ENCODE data around the gene TMC1. TPM values are rescaled to one million over a fixed set of nuclear protein-coding genes. Genes with fewer than 3 reads are reported as not detected.
A peak's percentile ranks its signal among the peaks of the same experiment; 100 is the strongest.

Gene TMC1
- total and polyA plus RNA-seq, 11 donors = 0.07 to 0.75 (median 0.33) TPM; not detected in 5

DNA sequence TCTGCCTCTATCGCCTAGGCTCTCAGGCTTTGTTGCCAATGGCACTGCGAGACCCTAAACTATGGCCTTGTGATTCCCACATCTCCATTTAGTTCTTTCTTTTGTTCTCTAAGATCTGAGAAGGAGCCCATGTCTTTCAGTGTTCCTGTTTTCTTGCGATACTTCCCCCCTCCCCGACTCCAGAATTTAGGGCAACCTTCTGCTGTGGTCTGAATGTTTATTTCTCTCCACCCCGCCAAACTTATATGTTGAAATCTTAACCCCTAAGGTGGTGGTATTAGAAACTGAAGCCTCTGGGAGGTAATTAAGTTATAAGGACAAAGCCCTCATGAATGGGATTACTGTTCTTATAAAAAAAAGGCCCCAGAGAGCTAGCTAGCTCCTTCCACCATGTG, 6.4 kb downstream of the TMC1 start:
- Histone ChIP-seq H3K9me3 (peaks cover 0 to 12% (median 0%) of the 10 kb centered on the region in 12 donors), H3K4me1 (peaks cover 0 to 27% (median 15%) of the 10 kb centered on the region in 12 donors), H3K4me3 (peak overlapping the region in 9 of 12 donors; percentile 4 to 44 (median 38)), H3K27ac (peak overlapping the region in 6 of 12 donors; percentile 1 to 66 (median 52)), H3K36me3 (no peaks in the 10 kb centered on the region), H3K27me3 (no peaks in the 10 kb centered on the region)
- DNase-seq (no peak), ATAC-seq (no peak)
- intact Hi-C loops (cut with DNase I) = loop anchor here in 4 of 10 donors (1.0 to 10.0 kb wide), 4 partner anchors 50 to 162 kb away; partner anchors contain the start of gene ZFAND5 (in 1 of the 4)
- WGBS, 4 donors = 40 to 58% (median 50%) methylated on average over 5 of the region's 5 CpGs
- TF ChIP-seq, protein P1, sequence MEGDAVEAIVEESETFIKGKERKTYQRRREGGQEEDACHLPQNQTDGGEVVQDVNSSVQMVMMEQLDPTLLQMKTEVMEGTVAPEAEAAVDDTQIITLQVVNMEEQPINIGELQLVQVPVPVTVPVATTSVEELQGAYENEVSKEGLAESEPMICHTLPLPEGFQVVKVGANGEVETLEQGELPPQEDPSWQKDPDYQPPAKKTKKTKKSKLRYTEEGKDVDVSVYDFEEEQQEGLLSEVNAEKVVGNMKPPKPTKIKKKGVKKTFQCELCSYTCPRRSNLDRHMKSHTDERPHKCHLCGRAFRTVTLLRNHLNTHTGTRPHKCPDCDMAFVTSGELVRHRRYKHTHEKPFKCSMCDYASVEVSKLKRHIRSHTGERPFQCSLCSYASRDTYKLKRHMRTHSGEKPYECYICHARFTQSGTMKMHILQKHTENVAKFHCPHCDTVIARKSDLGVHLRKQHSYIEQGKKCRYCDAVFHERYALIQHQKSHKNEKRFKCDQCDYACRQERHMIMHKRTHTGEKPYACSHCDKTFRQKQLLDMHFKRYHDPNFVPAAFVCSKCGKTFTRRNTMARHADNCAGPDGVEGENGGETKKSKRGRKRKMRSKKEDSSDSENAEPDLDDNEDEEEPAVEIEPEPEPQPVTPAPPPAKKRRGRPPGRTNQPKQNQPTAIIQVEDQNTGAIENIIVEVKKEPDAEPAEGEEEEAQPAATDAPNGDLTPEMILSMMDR (IDR thresholded peaks at IDR 0.05) = no peak
- TF ChIP-seq POLR2A (IDR thresholded peaks at IDR 0.05) = no peak

DNA sequence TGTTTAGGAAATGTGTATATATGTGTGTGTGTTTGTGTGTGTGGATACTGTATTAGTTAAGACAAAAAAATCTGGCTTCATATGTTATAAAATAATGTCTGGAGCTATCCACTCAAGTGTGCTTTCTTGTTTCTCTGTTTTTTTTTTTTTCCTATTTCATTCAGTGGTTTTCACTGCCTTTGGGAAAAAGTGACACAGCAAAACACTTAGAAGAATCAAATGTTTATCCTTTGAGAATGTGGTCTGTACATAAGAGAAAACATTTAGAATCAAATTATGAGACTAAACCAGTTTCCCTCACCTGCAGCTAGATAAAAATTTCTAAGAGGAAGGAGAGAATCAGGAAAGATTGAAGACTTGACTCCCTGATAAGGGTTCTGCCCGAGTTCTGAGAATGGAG, 8.1 kb downstream of the TMC1 start:
- TF ChIP-seq POLR2A (IDR thresholded peaks at IDR 0.05) = no peak
- TF ChIP-seq, protein P1 (IDR thresholded peaks at IDR 0.05) = no peak
- 46 to 59% (median 55%) methylated on average over 1 of the region's 1 CpG for WGBS, 4 donors
- intact Hi-C loops (cut with DNase I) = loop anchor here in 3 of 10 donors (5.0 to 10.0 kb wide), 3 partner anchors 48 to 63 kb away; no protein-coding TSS in a partner anchor

DNA sequence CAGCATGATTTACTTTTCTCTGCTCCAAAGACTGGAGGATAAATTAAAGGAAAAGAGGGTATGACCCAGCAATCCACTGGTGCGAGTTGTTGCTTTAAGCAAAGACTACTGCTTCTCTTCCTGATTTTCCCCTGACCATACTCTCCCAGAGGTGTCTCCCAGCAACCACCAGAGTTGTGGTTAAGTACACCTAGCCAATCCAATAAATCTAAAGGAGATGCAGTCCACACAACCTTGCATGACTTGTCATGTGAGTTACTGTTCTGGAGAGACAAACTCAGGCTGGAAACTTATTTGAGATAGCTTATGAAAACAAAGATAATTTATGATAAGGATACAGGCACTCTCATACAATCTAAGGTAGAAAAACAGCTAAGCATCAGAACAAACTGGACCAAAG, 11.9 kb downstream of the TMC1 start:
- no peaks in the 10 kb centered on the region for H3K4me1 ChIP-seq
- DNase-seq (no peak), ATAC-seq (no peak)
- 69 to 94% (median 83%) methylated on average over 1 of the region's 1 CpG for WGBS, 4 donors
- intact Hi-C loops (cut with DNase I) = loop anchor here in 1 of 10 donors (5.0 kb wide), 1 partner anchor 34 kb away; no protein-coding TSS in a partner anchor
- peaks cover 0 to 17% (median 0%) of the 10 kb centered on the region in 12 donors for H3K9me3 ChIP-seq
- TF ChIP-seq POLR2A (IDR thresholded peaks at IDR 0.05) = no peak
- no peak overlapping the region for H3K4me3 ChIP-seq
- no peaks in the 10 kb centered on the region for H3K36me3 ChIP-seq
- no peaks in the 10 kb centered on the region for H3K27me3 ChIP-seq
- peak overlapping the region in 1 of 12 donors; percentile 66 for H3K27ac ChIP-seq

More for the DNA sequence above, 8.1 kb downstream of the TMC1 start:
- no peak for ATAC-seq
- H3K4me3 ChIP-seq = no peak overlapping the region
- no peaks in the 10 kb centered on the region for H3K27me3 ChIP-seq
- DNase-seq = no peak
- H3K36me3 ChIP-seq = no peaks in the 10 kb centered on the region
- peaks cover 0 to 27% (median 15%) of the 10 kb centered on the region in 12 donors for H3K4me1 ChIP-seq
- no peak overlapping the region for H3K27ac ChIP-seq
- peaks cover 0 to 12% (median 0%) of the 10 kb centered on the region in 12 donors for H3K9me3 ChIP-seq

DNA sequence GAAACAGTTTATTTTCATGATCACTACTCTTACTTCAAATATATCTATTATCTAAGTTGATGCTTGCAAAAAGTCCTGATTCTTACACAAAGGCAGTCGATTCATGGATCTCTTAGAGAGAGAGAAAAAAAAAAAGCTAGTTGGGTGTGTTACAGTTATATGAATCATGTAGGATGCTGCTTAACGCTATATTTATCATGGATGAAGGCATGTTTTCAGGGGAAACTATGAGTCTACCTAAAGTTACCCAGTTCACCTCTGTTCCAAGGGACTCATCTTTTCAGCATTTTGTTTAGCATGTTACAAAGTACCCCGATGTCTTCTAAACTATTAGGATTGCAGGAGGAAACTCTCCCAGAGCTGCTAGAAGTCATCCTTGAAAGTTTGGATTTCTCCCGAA, 13.5 kb downstream of the TMC1 start:
- Histone ChIP-seq H3K36me3 (no peaks in the 10 kb centered on the region), H3K27me3 (no peaks in the 10 kb centered on the region), H3K4me3 (no peak overlapping the region), H3K27ac (no peak overlapping the region), H3K9me3 (peaks cover 0 to 17% (median 0%) of the 10 kb centered on the region in 12 donors), H3K4me1 (no peaks in the 10 kb centered on the region)
- TF ChIP-seq POLR2A (IDR thresholded peaks at IDR 0.05) = no peak
- TF ChIP-seq, protein P1 (IDR thresholded peaks at IDR 0.05) = no peak
- WGBS, 4 donors = 75 to 90% (median 78%) methylated on average over 4 of the region's 4 CpGs
- DNase-seq (no peak), ATAC-seq (no peak)
- intact Hi-C loops (cut with DNase I) = loop anchor here in 1 of 10 donors (5.0 kb wide), 1 partner anchor 32 kb away; no protein-coding TSS in a partner anchor
